HG02943 (cell line): Measurements from ENCODE around the gene ETFDH.
"Not testable (repeated sequence)": the region's sequence is repeated elsewhere in the genome, so short reads cannot be mapped to it uniquely, and the experiment has no call there.

Experiments
- ATAC-seq: cut with Tn5 transposase; IDR thresholded peaks from one replicate; pipeline ENCODE4 v1.9.1; 2021; ENCODE audit warnings: mild to moderate bottlenecking, low read depth, moderate library complexity; ENCODE audit not compliant: unreplicated experiment

The ETFDH gene

GRCh38 chr4:158671915-158672806 lies at the start of gene ETFDH:
ETFDH (plus strand) TSS chr4:158672296; CDS start chr4:158672457, 161 bp downstream.
- ATAC-seq, result peak; percentile 88

- peak; percentile 91 for ATAC-seq
These were observed 47.1 kb upstream of the ETFDH start for GRCh38 chr4:158624889-158625478.

- ATAC-seq, result no peak
These were observed 46.6 kb upstream of the ETFDH start for GRCh38 chr4:158625544-158625943.

GRCh38 chr4:158630893-158631292 lies 41.2 kb upstream of the ETFDH start:
- no peak for ATAC-seq

GRCh38 chr4:158636619-158637018 lies 35.5 kb upstream of the ETFDH start:
- no peak for ATAC-seq

- no peak for ATAC-seq
These were observed 27.7 kb upstream of the ETFDH start for GRCh38 chr4:158644356-158644755.

- ATAC-seq, result no peak
These were observed 27.3 kb upstream of the ETFDH start for GRCh38 chr4:158644760-158645159.

- ATAC-seq, result no peak
These were observed 22.9 kb upstream of the ETFDH start for GRCh38 chr4:158649111-158649680.

GRCh38 chr4:158652920-158653319 lies 19.2 kb upstream of the ETFDH start:
- ATAC-seq, result no peak

GRCh38 chr4:158656439-158656838 lies 15.7 kb upstream of the ETFDH start:
- no peak for ATAC-seq

GRCh38 chr4:158657291-158657690 lies 14.8 kb upstream of the ETFDH start:
- ATAC-seq, result no peak

GRCh38 chr4:158663255-158663654 lies 8.8 kb upstream of the ETFDH start:
- not testable (repeated sequence) for ATAC-seq

GRCh38 chr4:158663707-158664625 lies 8.1 kb upstream of the ETFDH start:
- ATAC-seq, result not testable (repeated sequence)

GRCh38 chr4:158664806-158665205 lies 7.3 kb upstream of the ETFDH start:
- ATAC-seq, result no peak

GRCh38 chr4:158666892-158667291 lies 5.2 kb upstream of the ETFDH start:
- no peak for ATAC-seq

- ATAC-seq, result no peak
These were observed 4.4 kb upstream of the ETFDH start for GRCh38 chr4:158667651-158668198.

GRCh38 chr4:158669310-158669709 lies 2.8 kb upstream of the ETFDH start:
- no peak for ATAC-seq

- ATAC-seq, result peak; percentile 24
These were observed 976 bp upstream of the ETFDH start for GRCh38 chr4:158670975-158671664.

GRCh38 chr4:158671665-158671914 lies 506 bp upstream of the ETFDH start, which contains the start of gene C4orf46:
C4orf46 (minus strand) TSS chr4:158671887; CDS start chr4:158671801, 86 bp downstream.
- no peak for ATAC-seq

GRCh38 chr4:158673633-158674032 lies 1.5 kb downstream of the ETFDH start:
- ATAC-seq, result no peak
